ENCODE data around the gene ADAP1. TPM values are rescaled to one million over a fixed set of nuclear protein-coding genes. Genes with fewer than 3 reads are reported as not detected.
A peak's percentile ranks its signal among the peaks of the same experiment; 100 is the strongest.

The ADAP1 gene
- total RNA-seq, 1 experiment from 2014 or later, result 6.2 TPM

DNA sequence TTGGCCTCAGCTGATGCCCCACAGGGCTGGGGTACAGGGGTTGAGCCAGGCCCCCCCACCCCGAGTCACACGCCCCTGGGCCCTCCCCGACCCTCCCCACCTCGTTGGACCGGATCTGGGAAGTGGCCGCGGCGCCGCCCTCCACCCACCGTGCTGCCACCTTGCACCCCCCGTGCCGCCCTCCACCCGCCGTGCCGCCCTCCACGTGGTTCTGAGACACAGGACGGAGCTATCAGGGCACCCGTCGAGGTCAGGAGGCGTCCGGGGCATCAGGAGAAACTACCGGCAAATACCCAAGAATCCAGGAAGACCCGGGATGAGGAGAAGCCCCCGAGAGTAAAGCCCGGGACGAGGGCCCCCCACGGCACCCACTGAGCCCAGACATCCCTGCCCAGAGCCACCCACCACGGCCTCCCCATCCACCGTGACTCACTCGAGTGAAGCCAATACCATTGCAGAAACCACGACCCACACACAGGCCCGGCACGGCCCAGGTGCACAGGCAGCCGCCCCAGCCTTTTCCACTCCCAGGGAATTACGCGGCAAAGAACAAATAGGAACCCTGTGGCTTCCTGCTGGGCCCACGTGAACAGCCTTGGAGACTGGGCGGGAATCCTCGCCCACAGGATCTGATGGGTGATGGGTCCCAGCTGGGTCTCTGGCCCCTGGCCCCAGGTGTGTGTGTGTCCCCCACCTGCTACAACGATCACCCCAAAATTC, 34.0 kb downstream of the ADAP1 start:
- no peak overlapping the region for H3K4me2 ChIP-seq (ENCODE audit: insufficient read depth, insufficient read length, low read length)
- H3T11ph ChIP-seq (ENCODE audit: low read length), result no peak overlapping the region
- no peak overlapping the region for H3K4ac ChIP-seq (ENCODE audit: low read depth, low read length)
- H3K56ac ChIP-seq (ENCODE audit: insufficient read length, low read depth, low read length), result no peak overlapping the region
- no peak overlapping the region for H2BK5ac ChIP-seq (ENCODE audit: insufficient read length, low read length)
- H3K4me3 Mint-ChIP-seq, result no peak overlapping the region
- H4K5ac ChIP-seq (ENCODE audit: insufficient read length, low read depth, low read length), result no peak overlapping the region
- no peak overlapping the region for H3K9ac ChIP-seq (ENCODE audit: extremely low read depth, insufficient read length, low read length)
- no peak overlapping the region for H2BK120ac ChIP-seq (ENCODE audit: low read depth, low read length, poor library complexity, severe bottlenecking)
- no peak overlapping the region for H3K14ac ChIP-seq (ENCODE audit: insufficient read depth, low read length)
- no peak overlapping the region for H2BK15ac ChIP-seq (ENCODE audit: low read depth, low read length)
- H3K9me3 Mint-ChIP-seq, result no peaks in the 10 kb centered on the region; a peak in 1 of 5 replicates
- H3K23ac ChIP-seq (ENCODE audit: insufficient read length, low read depth, low read length), result no peak overlapping the region
- H4K8ac ChIP-seq (replicated peaks; ENCODE audit: insufficient read length, low read depth, low read length), result no peak overlapping the region
- no peaks in the 10 kb centered on the region for H3K23me2 ChIP-seq (ENCODE audit: insufficient read length, low read depth, low read length, poor library complexity, severe bottlenecking)
- no peaks in the 10 kb centered on the region for H3K27me3 ChIP-seq (ENCODE audit: insufficient read depth, low read length)
- H3K27ac Mint-ChIP-seq, result peak overlapping the region in 1 of 3 experiments; percentile 44; a peak in 1 of 7 replicates
- H3K79me1 ChIP-seq (ENCODE audit: insufficient read depth, low read depth, low read length, poor library complexity, severe bottlenecking), result no peaks in the 10 kb centered on the region
- no peak overlapping the region for H2AFZ ChIP-seq (ENCODE audit: low read length)
- no peaks in the 10 kb centered on the region for H3K9me3 ChIP-seq (ENCODE audit: control insufficient read depth, low read depth, low read length)
- no peak overlapping the region for H4K91ac ChIP-seq (ENCODE audit: insufficient read length, low read depth, low read length)
- TF ChIP-seq, protein P1, sequence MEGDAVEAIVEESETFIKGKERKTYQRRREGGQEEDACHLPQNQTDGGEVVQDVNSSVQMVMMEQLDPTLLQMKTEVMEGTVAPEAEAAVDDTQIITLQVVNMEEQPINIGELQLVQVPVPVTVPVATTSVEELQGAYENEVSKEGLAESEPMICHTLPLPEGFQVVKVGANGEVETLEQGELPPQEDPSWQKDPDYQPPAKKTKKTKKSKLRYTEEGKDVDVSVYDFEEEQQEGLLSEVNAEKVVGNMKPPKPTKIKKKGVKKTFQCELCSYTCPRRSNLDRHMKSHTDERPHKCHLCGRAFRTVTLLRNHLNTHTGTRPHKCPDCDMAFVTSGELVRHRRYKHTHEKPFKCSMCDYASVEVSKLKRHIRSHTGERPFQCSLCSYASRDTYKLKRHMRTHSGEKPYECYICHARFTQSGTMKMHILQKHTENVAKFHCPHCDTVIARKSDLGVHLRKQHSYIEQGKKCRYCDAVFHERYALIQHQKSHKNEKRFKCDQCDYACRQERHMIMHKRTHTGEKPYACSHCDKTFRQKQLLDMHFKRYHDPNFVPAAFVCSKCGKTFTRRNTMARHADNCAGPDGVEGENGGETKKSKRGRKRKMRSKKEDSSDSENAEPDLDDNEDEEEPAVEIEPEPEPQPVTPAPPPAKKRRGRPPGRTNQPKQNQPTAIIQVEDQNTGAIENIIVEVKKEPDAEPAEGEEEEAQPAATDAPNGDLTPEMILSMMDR (conservative IDR thresholded peaks at IDR 0.05), result no peak
- H3K27me3 Mint-ChIP-seq (ENCODE audit: low read depth), result no peaks in the 10 kb centered on the region; the same call in 1 of the 2 replicates
- no CpG with 5 or more reads among the region's 40 CpGs for WGBS (ENCODE audit: extremely low coverage, insufficient read length, low lambda C conversion rate)
- H3K36me3 Mint-ChIP-seq (ENCODE audit: insufficient read depth in 1 of 3, low read depth in 3 of 3), result no peaks in the 10 kb centered on the region
- H3K27ac ChIP-seq (ENCODE audit: insufficient read length, low read depth, low read length), result no peak overlapping the region
- H2BK20ac ChIP-seq (ENCODE audit: low read depth, low read length, poor library complexity, severe bottlenecking), result no peak overlapping the region
- no peak overlapping the region for H2AK5ac ChIP-seq (ENCODE audit: insufficient read length, low read length)
- no peak overlapping the region for H3K18ac ChIP-seq (ENCODE audit: insufficient read length, low read depth, low read length)
- H4K20me1 ChIP-seq (ENCODE audit: control insufficient read depth, insufficient read depth, insufficient read length), result no peaks in the 10 kb centered on the region
- DNase-seq, result no peak
- H3K4me1 Mint-ChIP-seq, result peaks cover 4 to 6% of the 10 kb centered on the region in 2 experiments; a peak in 3 of 4 replicates
- H3K4me1 ChIP-seq (ENCODE audit: insufficient read depth, low read length), result no peaks in the 10 kb centered on the region
- no peak overlapping the region for H2BK12ac ChIP-seq (ENCODE audit: insufficient read length, low read depth, low read length)
- no peaks in the 10 kb centered on the region for H3K79me2 ChIP-seq (ENCODE audit: insufficient read depth, low read length)

Data from H9 (cell line).